GM19397 (cell line): ENCODE measurements around the gene FOXL2NB.

Experiments
- ATAC-seq: cut with Tn5 transposase; IDR thresholded peaks from one replicate; pipeline ENCODE4 v1.9.1; 2021; ENCODE audit warnings: mild to moderate bottlenecking, moderate library complexity; ENCODE audit not compliant: unreplicated experiment

FOXL2NB gene

DNA sequence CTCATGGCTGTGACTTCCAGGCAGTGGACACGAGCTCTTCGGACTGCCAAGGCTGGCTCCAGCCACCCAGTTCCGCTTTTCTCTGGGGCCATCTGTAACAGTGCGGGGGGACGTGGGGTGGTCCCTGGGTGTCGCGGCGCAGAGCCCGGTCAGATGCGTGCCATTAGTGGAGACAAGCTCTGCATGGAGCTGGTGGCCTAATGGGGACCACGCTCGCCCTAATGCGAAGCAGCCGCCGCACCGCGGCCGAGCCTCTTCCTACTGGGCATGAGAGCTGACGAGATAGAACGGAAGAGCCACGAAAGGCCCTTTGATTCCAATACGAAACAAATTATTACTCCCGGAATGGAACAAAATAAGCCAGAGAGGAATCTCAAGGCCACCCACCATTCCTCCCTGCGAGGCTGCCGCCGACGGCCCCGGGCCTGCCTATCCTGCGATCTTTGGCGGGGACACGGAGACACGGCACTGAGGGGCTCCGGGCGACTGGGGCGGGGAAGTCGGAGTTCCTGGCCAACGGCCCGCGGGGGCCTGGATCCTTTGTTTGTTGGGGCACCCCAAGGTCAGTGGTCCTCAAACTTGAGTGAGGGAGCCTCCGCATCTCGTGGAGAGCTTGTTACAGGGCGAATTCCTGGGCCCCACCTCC, 18.2 kb upstream of the FOXL2NB start:
- ATAC-seq, result no peak

DNA sequence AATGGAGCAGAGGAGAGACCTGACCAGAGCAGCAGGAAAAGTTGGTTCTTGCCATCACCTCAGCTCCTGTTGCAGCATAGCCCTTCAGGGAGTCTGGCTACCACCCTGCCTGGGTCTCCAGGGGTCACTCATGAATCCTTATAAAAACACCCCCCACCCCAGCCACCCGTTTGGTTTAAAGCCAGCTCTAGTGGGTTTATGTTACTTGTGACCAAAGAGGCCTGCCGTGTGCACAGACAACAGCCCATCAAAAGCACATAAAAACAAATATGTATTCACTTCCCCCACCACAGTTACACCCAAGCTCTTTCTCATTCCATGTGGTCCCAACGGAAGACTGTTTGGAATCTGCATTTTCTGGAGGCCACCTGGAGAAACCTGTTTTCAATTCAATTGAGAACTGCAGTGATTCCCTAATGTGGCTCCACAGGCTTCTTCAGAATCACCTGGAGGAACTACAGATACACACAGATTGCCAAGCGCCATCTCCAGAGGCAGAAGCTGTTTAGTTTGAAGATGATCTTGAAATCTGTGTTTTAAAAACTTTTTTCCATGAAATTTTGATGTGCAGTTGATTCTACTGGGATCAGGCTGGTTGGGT, 13.8 kb upstream of the FOXL2NB start:
- ATAC-seq, result no peak

DNA sequence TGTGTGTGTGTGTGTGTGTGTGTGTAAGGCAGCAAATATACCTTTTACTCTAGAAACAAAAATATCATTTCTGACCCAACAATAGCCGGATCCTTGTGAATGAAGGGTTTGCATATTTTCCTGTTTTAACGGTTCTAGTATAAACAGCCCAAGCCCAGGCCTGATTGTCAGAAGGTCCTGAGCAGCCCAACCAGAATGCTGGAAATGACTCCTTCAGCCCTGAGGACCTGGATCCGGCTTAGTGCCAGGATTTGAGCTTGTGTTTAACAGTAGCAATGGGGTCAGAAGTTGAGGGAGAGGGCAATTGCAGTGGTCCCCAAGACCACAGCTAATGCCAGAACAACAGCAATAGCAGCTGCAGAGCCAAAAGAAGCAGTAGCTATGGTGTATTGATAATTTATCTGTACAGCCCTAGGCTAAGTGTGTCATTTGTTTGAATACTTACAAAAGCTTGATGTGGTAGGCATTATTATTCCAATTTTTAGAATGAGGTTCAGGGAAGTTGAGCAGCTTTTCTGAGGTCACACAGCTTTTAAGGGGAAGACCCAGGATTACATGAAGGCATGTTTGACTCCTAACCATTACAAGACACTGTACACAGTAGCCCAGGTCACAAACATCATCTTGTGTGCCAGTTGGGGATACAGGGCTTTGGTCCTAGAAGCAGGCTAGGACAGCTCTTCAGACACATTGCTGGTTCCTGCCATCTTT, 12.9 kb upstream of the FOXL2NB start:
- no peak for ATAC-seq

DNA sequence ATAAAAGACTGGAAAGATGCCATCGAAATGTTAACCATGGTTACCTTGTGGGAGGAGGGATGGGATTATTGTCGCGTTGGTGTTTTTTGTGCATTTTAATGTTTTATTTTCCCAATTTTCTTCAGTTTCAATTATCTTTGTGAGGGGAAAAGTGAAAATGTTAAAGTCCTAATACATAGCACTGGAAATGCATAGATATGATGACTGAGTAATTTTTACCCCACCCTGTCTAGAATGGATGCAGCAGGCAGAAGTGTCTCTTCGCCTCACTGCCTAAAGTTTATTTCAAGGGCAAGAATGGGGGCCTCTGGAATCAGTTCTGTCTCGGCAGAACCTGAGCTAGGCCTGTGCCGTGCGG, 11.5 kb upstream of the FOXL2NB start:
- no peak for ATAC-seq

DNA sequence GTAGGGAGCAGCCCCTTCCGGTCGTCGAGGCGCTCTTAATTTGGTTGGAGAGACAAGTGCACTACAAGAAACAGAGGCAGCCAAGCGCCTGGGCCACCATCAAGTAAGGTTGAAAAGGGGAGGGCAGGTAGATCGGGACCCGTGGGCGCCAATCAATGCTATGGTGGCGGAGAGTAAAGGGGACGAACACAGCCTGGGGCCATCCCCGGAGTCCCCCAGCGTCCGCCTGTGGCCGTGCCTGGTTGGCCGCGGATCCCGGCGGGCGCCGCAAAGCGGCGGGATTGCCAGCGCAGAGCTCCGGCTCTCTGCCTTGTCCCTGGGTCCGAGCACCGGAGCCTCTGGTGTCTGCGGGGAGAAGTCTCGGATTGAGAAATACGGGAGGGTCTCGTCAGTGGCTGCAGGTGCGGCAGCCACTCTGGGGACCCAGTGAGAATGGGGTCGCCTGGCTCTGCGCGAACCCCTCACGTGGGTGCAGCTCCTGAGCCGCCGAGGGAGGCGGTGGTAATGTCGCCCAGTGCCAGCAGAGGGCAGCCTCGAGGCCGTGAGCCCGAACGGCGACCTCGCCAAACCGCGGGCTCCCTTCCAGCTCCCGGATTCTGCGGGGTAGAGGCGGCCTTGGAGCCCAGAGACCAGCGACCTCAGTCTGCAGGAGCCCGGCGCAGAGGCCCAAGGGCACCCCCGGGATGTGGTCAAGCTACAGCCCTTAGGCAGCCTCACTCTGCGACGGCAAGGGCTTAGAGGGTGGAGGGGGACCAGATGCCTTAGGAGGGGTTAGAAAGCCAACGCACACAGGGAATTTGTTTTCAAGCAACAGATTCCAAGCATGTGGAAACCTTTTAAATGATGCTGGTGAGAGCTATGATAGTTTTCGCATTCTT, 10.9 kb upstream of the FOXL2NB start:
- ATAC-seq, result peak; percentile 81

DNA sequence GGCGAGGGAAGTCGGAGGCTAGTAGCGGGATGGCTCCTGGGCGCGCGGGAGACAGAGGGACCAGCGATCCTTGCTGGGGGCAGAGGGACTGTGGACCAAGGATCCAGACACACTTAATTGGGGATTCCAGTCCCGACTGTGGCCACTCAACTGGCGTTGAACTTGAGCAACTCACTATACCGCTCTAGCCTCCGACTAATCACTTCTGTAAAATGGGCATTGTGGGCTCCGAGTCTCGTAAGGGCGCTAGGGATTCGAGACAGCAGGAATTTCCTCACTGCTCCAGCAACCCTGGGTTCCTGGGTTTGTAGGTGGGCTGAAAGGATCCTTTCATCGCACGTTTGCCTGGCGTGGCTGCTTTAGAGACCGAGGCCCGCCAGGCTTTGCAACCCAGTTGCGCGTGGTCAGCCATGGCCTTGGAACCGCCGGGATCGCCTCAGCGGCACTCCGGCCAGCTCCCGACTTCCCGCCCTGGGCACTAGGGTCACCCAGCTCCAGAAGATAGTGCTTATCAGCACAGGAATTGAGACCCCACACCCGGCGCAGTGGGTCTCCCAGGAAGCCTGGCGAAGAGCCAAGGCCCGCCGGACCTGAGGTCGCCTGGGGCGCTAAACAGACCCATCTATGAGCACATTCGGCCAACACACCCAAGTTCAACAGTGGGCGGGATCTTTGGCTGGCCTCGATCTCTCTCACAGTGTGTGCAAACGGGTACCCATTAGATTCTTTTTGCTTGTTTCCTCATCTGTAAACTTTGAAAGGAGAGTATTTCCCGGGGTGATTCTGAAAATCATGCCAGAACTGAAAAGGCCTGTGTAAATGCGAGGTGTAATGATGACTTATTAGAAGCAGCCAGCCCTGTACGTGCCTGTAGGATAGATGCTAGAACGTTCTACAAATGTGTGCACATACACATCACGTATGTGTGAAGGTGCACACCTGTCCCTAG, 10.0 kb upstream of the FOXL2NB start:
- ATAC-seq, result no peak

DNA sequence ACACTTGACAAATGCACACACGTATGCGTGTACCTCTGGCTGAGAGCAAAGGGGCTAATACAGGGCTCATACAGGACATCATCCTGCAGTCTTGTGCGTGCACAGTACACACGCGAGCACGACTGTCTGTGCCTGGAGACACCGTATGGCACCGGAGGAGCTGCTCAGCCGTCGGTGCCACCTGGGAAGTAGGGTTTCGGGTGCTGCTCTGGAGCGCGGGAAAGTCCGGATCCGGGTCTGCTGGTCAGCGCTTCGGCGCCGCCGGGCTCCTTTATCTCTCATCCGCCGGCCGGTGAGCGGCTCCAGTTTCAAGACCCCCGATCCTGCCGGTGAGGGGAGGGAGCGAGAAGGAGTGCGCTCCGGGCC, 9.3 kb upstream of the FOXL2NB start:
- no peak for ATAC-seq

DNA sequence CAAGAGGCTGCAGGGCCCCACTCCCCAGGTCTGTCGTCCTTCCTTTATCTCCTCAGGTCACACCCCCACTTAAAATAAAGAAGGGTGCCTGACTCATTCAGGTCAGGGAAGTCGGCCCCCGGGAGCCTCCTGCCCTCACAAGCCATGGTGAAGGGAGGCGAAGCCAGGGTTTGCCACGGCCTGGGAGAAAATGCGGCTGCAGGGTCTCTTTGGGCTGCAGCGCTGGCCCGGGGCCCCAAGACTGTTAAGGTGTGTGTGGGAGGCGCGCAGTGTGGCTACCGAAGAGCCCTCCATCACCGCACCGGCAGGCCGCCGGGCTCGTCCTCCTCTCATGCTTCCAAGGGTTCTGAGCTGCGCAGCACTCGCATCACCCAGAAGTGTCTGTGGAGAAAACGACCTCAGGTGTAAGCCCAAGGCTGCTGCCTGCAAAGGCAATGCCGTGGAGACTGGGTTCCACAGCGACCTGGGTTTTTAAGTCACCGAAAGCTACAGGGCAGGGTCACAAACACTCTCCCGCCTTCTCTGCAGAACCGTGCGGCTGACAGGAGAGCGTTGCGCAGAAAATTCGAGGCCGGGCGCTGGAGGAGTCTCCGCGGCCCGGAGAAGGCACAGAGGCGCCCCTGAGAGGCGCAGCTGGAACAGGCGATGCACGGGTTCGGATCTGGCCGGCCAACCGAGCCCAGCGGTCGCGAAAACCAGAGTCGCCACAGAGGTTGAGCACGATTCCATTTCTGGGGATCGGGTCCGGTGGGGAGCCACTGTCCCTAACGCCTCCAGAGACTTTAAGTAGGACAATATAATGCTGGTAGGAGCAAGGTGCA, 8.8 kb upstream of the FOXL2NB start:
- ATAC-seq, result no peak

DNA sequence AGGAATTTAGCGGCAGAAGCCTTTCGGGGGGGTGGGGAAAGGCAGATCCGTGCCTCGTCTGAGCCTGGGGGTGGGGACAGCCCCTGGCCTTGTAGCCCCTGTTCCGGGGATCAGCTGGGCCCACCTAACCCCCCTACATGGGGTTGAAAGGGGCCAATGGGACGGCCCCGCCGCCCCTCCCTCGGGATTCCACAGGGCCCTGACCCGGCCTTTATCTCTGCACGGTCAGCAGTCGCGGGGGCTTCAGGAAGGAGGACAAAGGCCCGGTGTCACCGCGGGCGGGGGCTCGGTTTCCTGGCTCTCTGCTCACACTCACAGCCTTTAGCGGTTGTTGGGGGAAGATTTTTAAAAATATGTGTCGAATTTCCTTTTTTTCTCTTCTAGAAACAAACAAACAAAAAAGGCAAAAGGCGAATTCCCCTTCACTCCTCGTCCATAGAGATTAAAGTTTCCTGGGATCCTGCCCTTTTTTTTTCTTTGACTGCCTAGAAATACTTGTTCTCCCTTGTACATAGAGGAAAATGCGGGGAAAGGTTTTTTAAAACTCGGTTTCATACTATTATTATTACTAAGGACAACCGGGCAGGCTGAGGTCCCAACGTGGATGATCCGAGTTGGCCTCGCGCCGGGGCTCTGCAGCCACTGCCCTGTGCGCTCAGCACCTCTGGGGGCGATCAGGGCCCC, 8.0 kb upstream of the FOXL2NB start:
- no peak for ATAC-seq

DNA sequence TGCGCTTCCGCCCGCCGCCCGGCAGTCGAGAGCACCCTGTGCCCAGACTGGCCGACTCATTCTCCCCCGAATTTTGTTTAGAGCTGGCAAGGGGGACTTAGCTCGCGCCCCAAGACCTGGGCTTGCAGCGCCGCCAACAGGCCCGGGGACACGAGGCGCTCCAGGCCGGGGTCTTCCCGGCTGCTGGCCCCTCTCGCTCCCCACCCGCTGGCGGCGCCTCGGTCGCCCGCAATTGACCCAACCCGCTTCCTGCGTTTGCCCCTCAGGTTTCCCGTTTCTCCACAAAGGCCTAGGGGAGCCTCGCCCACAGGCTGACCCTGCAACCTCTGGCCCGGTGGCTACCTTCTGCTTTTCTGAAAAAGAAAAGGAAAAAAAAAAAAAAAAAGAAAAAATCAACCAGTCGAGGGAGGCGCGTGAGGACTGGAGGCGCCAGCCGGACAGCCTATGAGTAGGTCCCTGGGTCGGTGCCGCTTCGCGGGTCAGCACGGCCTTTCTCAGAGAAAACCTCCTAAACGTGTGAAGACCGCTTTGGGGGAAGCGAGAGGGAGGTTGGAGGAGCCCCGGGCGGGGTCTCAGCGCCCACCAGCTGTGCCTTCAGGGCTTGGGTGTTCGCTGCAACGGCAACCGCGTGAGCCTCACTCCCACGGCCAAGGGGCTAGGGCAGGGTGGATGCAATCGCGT, 7.3 kb upstream of the FOXL2NB start:
- no peak for ATAC-seq

DNA sequence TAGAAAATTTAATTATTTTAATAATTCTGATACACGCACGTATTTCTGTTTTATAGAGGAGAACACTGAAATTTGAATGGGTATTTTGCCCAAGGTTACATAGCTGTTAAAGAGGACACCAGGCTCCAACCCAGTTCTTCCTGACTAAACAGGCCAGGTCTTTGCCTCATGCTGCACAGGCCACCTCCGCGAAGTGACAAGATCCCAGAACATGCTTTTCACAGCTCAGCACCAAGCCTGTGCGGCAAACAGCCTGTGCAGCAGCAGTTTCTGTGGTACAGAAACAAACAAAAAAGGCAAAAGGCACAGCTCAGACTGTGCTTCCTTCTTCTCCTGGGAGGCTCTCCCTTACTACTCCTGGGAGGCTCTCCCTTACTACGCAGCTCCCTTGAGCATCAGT, 6.6 kb upstream of the FOXL2NB start:
- ATAC-seq, result no peak

DNA sequence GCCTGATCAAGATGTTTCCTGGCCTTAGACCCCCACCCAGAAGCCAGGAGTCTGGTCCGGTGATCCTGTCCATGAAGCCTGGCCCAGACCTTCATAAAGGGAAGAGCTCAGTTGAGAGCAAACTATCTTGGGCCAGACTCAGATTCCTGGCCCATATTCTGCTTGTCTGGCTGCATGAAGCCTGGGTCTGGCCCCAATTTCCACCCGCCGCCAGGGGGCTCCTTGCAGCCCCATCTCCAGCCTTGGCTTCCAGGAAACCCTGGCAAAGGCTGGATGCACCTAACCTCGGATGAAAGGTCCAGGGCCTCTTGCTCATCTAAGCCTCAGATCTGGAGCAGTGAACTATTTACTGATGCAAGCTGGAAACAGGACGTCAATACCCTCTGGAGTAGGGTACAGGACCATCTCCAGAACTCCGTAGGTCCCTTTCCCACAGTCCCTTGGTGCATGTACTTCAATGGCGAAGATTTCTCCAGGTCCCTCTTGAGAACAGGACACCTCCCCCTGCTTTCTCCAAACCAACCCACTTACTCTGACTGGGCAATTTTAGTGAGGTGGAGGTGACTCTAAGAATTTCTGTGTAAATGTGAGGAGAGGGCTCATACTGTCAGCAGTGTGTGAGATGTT, 5.6 kb upstream of the FOXL2NB start:
- ATAC-seq, result no peak

DNA sequence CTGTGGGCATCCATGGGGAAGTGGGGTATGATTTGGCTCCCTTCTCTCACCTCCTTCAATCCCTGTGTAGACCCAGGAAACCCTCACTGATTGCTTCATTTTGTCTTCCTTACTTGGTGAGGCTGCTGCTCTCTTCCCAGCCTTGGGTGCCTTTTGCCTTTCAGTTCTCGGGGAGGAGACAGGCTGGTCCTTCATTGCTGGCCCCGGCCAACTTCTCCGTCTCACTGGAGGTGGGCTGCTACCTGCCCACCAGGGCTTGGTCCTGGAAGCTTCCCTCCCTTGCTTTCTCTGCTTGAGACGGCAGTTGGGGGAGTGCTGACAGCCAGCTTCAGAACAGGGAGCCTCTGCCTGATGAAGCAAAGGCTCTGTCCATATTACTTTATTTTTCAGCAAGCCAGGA, 4.7 kb upstream of the FOXL2NB start:
- no peak for ATAC-seq

DNA sequence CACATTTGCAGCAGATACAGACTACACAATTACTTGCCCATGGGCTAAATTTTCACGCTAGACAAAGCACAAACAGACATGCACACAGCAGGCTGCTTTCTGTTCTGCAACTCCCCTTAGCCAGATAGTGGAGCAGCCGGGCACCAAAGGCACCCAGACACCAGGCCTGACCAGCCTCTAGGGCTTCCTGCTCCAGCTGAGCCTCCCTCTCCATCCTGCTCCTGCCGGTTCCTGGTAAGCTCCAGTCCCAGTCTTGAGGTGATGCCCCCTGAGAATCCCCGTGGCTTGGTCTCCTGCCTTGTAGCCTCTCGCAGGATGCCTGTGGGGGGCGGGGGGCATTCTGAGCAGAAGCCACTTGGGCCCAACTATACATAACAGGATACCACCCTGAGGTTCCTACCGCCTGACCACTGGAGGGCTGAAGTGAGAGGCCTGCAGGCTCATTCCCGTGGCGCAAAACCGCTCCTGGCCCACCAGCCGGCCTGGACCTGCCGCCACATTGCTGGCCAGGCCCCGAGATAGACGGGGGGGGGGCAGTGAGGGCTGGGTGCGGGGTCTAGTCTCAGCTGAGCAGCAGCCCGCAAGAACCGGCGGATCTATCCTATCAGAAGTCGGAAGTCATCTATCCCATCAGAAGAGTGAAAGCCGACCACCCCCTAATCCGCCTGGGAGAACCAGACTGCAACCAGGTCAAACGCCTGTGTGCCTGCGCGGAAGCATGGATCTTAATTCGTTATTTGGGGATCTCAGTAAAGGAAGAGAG, 4.0 kb upstream of the FOXL2NB start:
- ATAC-seq, result no peak

DNA sequence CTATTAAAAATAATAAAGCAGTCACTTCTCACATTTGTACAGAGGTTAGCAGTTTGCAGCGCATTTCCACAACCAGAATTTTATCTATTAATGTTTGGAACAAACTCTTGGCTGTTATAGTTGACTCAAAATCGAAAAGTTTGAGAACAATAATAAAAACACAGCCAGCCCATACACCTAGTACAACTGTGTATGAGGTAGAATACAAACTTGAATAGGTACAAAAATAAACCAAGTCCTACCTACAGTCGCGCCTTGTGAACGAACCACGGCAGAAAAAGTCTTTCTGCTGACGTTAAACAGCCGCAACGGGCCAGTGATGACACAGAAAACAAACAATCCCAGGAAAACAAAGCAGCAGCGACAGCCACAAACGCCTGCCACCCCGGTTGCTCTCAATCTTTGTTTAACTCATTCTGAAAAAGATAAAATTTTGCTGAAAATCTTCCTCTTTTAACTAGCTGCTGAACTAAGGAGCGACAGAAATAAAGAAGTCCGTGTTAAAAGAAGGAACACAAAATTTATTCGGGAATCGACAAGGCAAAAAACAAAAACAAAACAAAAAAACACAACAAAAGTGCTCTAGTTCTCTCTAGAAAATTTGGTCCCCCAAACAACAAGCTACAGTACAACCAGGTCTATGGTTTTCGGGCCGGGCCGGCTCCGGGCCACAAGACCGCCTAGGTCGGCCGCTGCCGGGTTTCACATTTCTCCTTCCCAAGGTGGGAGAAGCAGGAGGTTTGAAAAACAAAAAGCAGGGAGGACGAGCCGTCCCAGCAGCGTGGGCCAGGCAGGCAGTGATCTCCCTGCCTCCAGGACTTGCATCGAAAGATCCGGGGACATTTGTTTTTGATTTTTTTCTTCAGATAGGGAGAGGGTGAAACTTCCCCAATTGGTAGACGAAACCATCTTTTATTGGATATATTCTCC, 3.0 kb upstream of the FOXL2NB start:
- ATAC-seq, result no peak

DNA sequence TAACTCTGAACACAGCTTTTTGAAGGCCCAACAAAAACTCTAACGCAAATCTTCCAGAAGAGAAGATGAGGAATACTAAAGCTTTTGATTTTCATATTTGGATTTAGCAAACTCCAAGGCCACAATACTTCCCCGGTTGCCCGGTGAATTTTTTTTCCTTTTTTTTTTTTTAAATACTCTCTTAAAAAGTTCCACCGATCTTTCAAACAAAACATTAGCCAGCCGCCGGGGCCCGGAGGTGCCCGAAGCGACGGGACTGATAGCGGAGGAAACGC, 2.4 kb upstream of the FOXL2NB start:
- no peak for ATAC-seq
